ENCODE measurements around the gene USP49.

DNA sequence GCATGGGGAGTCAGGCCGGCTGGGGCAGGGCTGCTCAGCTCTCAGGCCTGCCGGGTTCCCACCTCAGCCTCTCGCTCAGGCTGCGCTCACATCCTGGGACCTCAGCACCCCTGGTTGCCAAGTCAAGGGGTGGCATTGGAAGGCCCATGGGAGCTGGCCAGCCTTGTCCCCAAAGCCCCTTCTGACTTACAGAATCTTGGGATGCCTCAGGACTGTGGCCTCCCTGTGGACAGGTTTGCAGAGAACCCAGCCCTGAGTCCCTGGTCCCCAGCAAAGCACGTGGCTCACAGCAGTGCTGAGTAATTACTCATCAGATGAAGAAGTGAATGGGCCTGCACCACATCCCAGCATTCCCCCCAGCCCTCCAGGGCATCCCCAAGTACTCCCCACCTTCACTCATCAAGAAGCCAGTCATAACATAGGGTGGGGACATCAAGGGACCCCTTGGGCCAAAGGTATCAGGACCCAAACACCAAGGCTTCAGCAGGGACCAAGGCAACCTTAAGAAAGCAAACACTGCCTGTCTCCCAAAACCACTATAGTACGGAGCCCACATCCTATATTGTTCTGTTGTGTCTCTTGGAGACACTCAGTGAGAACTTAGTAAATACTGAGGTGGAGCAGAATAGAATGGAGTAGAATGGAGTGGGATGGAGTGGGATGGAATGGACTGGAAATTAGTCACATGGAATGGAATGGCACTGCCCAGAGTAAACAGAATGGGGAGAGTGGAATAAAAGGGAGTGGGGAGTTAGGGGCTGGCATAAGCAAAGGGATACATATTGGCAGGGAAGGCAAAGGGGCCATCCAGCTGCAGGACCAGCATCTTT lies 151.6 kb downstream of the USP49 start:
- TF ChIP-seq, protein P1, sequence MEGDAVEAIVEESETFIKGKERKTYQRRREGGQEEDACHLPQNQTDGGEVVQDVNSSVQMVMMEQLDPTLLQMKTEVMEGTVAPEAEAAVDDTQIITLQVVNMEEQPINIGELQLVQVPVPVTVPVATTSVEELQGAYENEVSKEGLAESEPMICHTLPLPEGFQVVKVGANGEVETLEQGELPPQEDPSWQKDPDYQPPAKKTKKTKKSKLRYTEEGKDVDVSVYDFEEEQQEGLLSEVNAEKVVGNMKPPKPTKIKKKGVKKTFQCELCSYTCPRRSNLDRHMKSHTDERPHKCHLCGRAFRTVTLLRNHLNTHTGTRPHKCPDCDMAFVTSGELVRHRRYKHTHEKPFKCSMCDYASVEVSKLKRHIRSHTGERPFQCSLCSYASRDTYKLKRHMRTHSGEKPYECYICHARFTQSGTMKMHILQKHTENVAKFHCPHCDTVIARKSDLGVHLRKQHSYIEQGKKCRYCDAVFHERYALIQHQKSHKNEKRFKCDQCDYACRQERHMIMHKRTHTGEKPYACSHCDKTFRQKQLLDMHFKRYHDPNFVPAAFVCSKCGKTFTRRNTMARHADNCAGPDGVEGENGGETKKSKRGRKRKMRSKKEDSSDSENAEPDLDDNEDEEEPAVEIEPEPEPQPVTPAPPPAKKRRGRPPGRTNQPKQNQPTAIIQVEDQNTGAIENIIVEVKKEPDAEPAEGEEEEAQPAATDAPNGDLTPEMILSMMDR (IDR thresholded peaks at IDR 0.05): no peak
- TF ChIP-seq POLR2A (IDR thresholded peaks at IDR 0.05): no peak

All from heart left ventricle (tissue), 13 donors.